GM18951 (cell line): Measurements from ENCODE around the gene TMEM63B.

Experiments
- POLR2A ChIP-seq: IDR thresholded peaks from 4 replicates; pipeline ENCODE4 v1.6.1; 2011; ENCODE audit warnings: mild to moderate bottlenecking; ENCODE audit not compliant: insufficient read length, insufficient read depth; ENCODE audit errors: extremely low read depth
- in situ Hi-C: fragments of 300-500 bp; cut with MboI; formaldehyde crosslinking; loops from one replicate; pipeline ENCODE4 v1.12.0; 2022; ENCODE audit warnings: low sequenced_read_pairs, mixed read lengths, inconsistent platforms; ENCODE audit not compliant: unreplicated experiment

Gene TMEM63B

GRCh38 chr6:44166591-44167184 is 39.3 kb downstream of the TMEM63B start:
- TF ChIP-seq POLR2A: no peak
- in situ Hi-C loops: no loop called here

GRCh38 chr6:44167567-44167966 is 40.2 kb downstream of the TMEM63B start:
- no peak for TF ChIP-seq POLR2A
- in situ Hi-C loops: no loop called here

- TF ChIP-seq POLR2A: no peak
- in situ Hi-C loops: no loop called here
These were observed 41.8 kb downstream of the TMEM63B start for GRCh38 chr6:44169154-44169553.

- no peak for TF ChIP-seq POLR2A
- in situ Hi-C loops: loop anchor here (5.0 kb wide), 1 partner anchor 67 kb away; no protein-coding TSS in a partner anchor
These were observed 42.7 kb downstream of the TMEM63B start for GRCh38 chr6:44169886-44170570.

- in situ Hi-C loops: loop anchor here (5.0 kb wide), 1 partner anchor 65 kb away; no protein-coding TSS in a partner anchor
- no peak for TF ChIP-seq POLR2A
These were observed 44.7 kb downstream of the TMEM63B start for GRCh38 chr6:44171899-44172546.

- TF ChIP-seq POLR2A: no peak
- in situ Hi-C loops: loop anchor here (5.0 kb wide), 1 partner anchor 64 kb away; no protein-coding TSS in a partner anchor
These were observed 45.6 kb downstream of the TMEM63B start for GRCh38 chr6:44172731-44173500.

- in situ Hi-C loops: no loop called here
- TF ChIP-seq POLR2A: no peak
These were observed 48.9 kb downstream of the TMEM63B start for GRCh38 chr6:44176130-44176761.

- in situ Hi-C loops: no loop called here
- no peak for TF ChIP-seq POLR2A
These were observed 49.6 kb downstream of the TMEM63B start for GRCh38 chr6:44176762-44177509.

- no peak for TF ChIP-seq POLR2A
- in situ Hi-C loops: no loop called here
These were observed 50.5 kb downstream of the TMEM63B start for GRCh38 chr6:44177691-44178423.

- no peak for TF ChIP-seq POLR2A
- in situ Hi-C loops: no loop called here
These were observed 51.2 kb downstream of the TMEM63B start for GRCh38 chr6:44178424-44179071.

GRCh38 chr6:44179072-44179536 is 51.8 kb downstream of the TMEM63B start:
- TF ChIP-seq POLR2A: no peak
- in situ Hi-C loops: no loop called here
